Measurements from ENCODE around the gene CRTAC1. TPM values are rescaled to one million over a fixed set of nuclear protein-coding genes. Genes with fewer than 3 reads are reported as not detected.
A peak's percentile ranks its signal among the peaks of the same experiment; 100 is the strongest.

Gene CRTAC1
- total and polyA plus RNA-seq, 12 donors = 0.09 to 1.4 (median 0.48) TPM; not detected in 4

- TF ChIP-seq CTCF (IDR thresholded peaks at IDR 0.05) (no peak), POLR2A (IDR thresholded peaks at IDR 0.05) (no peak)
- no peak for DNase-seq
These were observed 140.8 kb downstream of the CRTAC1 start for GRCh38 chr10:97889461-97890265.

GRCh38 chr10:97888641-97889262 is 141.7 kb downstream of the CRTAC1 start:
- Histone ChIP-seq H3K4me1 (replicated peaks in 1 of 2) (no peaks in the 10 kb centered on the region), H3K27ac (no peak overlapping the region), H3K27me3 (no peaks in the 10 kb centered on the region), H3K36me3 (replicated peaks in 1 of 2) (no peaks in the 10 kb centered on the region), H3K4me3 (no peak overlapping the region), H3K9me3 (replicated peaks in 1 of 3) (no peaks in the 10 kb centered on the region)
- DNase-seq = peak in 4 of 7 donors; percentile 19 to 41 (median 28)
- intact Hi-C loops (cut with DNase I) = no loop called here
- 41 to 60% (median 47%) methylated on average over 10 to 12 of the region's 12 CpGs for WGBS, 4 donors
- TF ChIP-seq CTCF (IDR thresholded peaks at IDR 0.05) = no peak
- no peak for TF ChIP-seq POLR2A (IDR thresholded peaks at IDR 0.05)

More at GRCh38 chr10:97889461-97890265, 140.8 kb downstream of the CRTAC1 start:
- Histone ChIP-seq H3K4me1 (replicated peaks in 1 of 2) (no peaks in the 10 kb centered on the region), H3K27ac (no peak overlapping the region), H3K27me3 (no peaks in the 10 kb centered on the region), H3K9me3 (replicated peaks in 1 of 3) (no peaks in the 10 kb centered on the region), H3K36me3 (replicated peaks in 1 of 2) (no peaks in the 10 kb centered on the region), H3K4me3 (no peak overlapping the region)
- intact Hi-C loops (cut with DNase I) = no loop called here
- 56 to 64% (median 58%) methylated on average over 7 to 18 of the region's 18 CpGs for WGBS, 4 donors

GRCh38 chr10:97888134-97888533 is 142.3 kb downstream of the CRTAC1 start:
- TF ChIP-seq POLR2A (IDR thresholded peaks at IDR 0.05) (no peak), CTCF (IDR thresholded peaks at IDR 0.05) (no peak)
- H3K4me1 ChIP-seq (replicated peaks in 1 of 2) = no peaks in the 10 kb centered on the region
- DNase-seq = no peak
- H3K9me3 ChIP-seq (replicated peaks in 1 of 3) = no peaks in the 10 kb centered on the region
- no peak overlapping the region for H3K27ac ChIP-seq
- no peaks in the 10 kb centered on the region for H3K27me3 ChIP-seq
- intact Hi-C loops (cut with DNase I) = no loop called here
- no peaks in the 10 kb centered on the region for H3K36me3 ChIP-seq (replicated peaks in 1 of 2)
- H3K4me3 ChIP-seq = no peak overlapping the region
- WGBS, 4 donors = 90 to 95% (median 91%) methylated on average over 7 of the region's 7 CpGs

GRCh38 chr10:97887399-97887798 is 143.0 kb downstream of the CRTAC1 start:
- TF ChIP-seq POLR2A (IDR thresholded peaks at IDR 0.05) (no peak), CTCF (IDR thresholded peaks at IDR 0.05) (no peak)
- DNase-seq = no peak
- H3K9me3 ChIP-seq (replicated peaks in 1 of 3) = no peaks in the 10 kb centered on the region
- intact Hi-C loops (cut with DNase I) = no loop called here
- H3K27ac ChIP-seq = no peak overlapping the region
- no peaks in the 10 kb centered on the region for H3K4me1 ChIP-seq (replicated peaks in 1 of 2)
- 81 to 91% (median 86%) methylated on average over 2 to 6 of the region's 6 CpGs for WGBS, 4 donors
- H3K27me3 ChIP-seq = no peaks in the 10 kb centered on the region
- no peak overlapping the region for H3K4me3 ChIP-seq
- no peaks in the 10 kb centered on the region for H3K36me3 ChIP-seq (replicated peaks in 1 of 2)
